ENCODE measurements around the gene UMPS.
"Not testable (repeated sequence)": the region's sequence is repeated elsewhere in the genome, so short reads cannot be mapped to it uniquely, and the experiment has no call there.

The UMPS gene

GRCh38 chr3:124779116-124779515 lies 48.9 kb downstream of the UMPS start:
- POLR2A ChIA-PET = no interaction called here
- no peak for DNase-seq (ENCODE audit: extremely low spot score)
- CTCF ChIA-PET = interaction anchor here (1.4 kb wide), 1 partner anchor 10 kb away, joined by 4 read pairs; no protein-coding TSS in a partner anchor
- TF ChIP-seq ARNT (IDR thresholded peaks at IDR 0.05) (no peak), FOXA1 (IDR thresholded peaks at IDR 0.05) (no peak), FOXM1 (IDR thresholded peaks at IDR 0.05; ENCODE audit: borderline replicate concordance) (no peak), BHLHE40 (IDR thresholded peaks at IDR 0.05; ENCODE audit: borderline replicate concordance) (no peak), HDGF (IDR thresholded peaks at IDR 0.05; ENCODE audit: borderline replicate concordance) (no peak), LEF1 (IDR thresholded peaks at IDR 0.05; ENCODE audit: borderline replicate concordance) (no peak), FOXK2 (IDR thresholded peaks at IDR 0.05) (no peak), PKNOX1 (IDR thresholded peaks at IDR 0.05) (no peak), L3MBTL2 (conservative IDR thresholded peaks at IDR 0.05) (no peak), CTBP1 (IDR thresholded peaks at IDR 0.05; ENCODE audit: borderline replicate concordance) (no peak), NFRKB (IDR thresholded peaks at IDR 0.05) (no peak)

- TF ChIP-seq CTBP1 (IDR thresholded peaks at IDR 0.05; ENCODE audit: borderline replicate concordance) = no peak
- no peak for TF ChIP-seq SUZ12 (IDR thresholded peaks at IDR 0.05)
- TF ChIP-seq ARNT (IDR thresholded peaks at IDR 0.05) = no peak
- no peak for TF ChIP-seq FOXK2 (IDR thresholded peaks at IDR 0.05)
- no peak for TF ChIP-seq NFRKB (IDR thresholded peaks at IDR 0.05)
- no peak for TF ChIP-seq HDGF (IDR thresholded peaks at IDR 0.05; ENCODE audit: borderline replicate concordance)
- no peak for TF ChIP-seq SP1 (IDR thresholded peaks at IDR 0.05)
- TF ChIP-seq FOXA1 (IDR thresholded peaks at IDR 0.05) = no peak
- TF ChIP-seq PKNOX1 (IDR thresholded peaks at IDR 0.05) = no peak
- no peak for TF ChIP-seq TARDBP (IDR thresholded peaks at IDR 0.05)
- TF ChIP-seq ZNF384 (IDR thresholded peaks at IDR 0.05) = no peak
- no peak for DNase-seq (ENCODE audit: extremely low spot score)
- ChIA-PET CTCF (no interaction called here), POLR2A (no interaction called here)
Observed at GRCh38 chr3:124779751-124780191, 49.5 kb downstream of the UMPS start.

- CTCF ChIA-PET = no interaction called here
- no peak for DNase-seq (ENCODE audit: extremely low spot score)
Observed at GRCh38 chr3:124780356-124780755, 50.1 kb downstream of the UMPS start.

GRCh38 chr3:124780761-124781475 lies 50.7 kb downstream of the UMPS start:
- ChIA-PET POLR2A (no interaction called here), CTCF (interaction anchor here (0.6 kb wide), 3 partner anchors 17 to 641 kb away, joined by 3 to 4 read pairs (median 3); no protein-coding TSS in a partner anchor)
- no peak for TF ChIP-seq L3MBTL2 (conservative IDR thresholded peaks at IDR 0.05)
- TF ChIP-seq FOXM1 (IDR thresholded peaks at IDR 0.05; ENCODE audit: borderline replicate concordance) = no peak
- no peak for TF ChIP-seq FOXK2 (IDR thresholded peaks at IDR 0.05)
- TF ChIP-seq CTBP1 (IDR thresholded peaks at IDR 0.05; ENCODE audit: borderline replicate concordance) = no peak
- TF ChIP-seq BHLHE40 (IDR thresholded peaks at IDR 0.05; ENCODE audit: borderline replicate concordance) = no peak
- TF ChIP-seq ELF4 (IDR thresholded peaks at IDR 0.05) = no peak
- no peak for TF ChIP-seq LEF1 (IDR thresholded peaks at IDR 0.05; ENCODE audit: borderline replicate concordance)
- TF ChIP-seq NFRKB (IDR thresholded peaks at IDR 0.05) = no peak
- TF ChIP-seq FOXA1 (IDR thresholded peaks at IDR 0.05) = no peak
- TF ChIP-seq SUZ12 (IDR thresholded peaks at IDR 0.05) = no peak
- no peak for TF ChIP-seq ZNF384 (IDR thresholded peaks at IDR 0.05)
- TF ChIP-seq ARNT (IDR thresholded peaks at IDR 0.05) = no peak
- no peak for TF ChIP-seq HDGF (IDR thresholded peaks at IDR 0.05; ENCODE audit: borderline replicate concordance)
- TF ChIP-seq SP1 (IDR thresholded peaks at IDR 0.05) = no peak
- no peak for TF ChIP-seq PKNOX1 (IDR thresholded peaks at IDR 0.05)
- no peak for TF ChIP-seq TARDBP (IDR thresholded peaks at IDR 0.05)
- no peak for DNase-seq (ENCODE audit: extremely low spot score)

More at GRCh38 chr3:124780356-124780755, 50.1 kb downstream of the UMPS start:
- POLR2A ChIA-PET = no interaction called here
- TF ChIP-seq CTBP1 (IDR thresholded peaks at IDR 0.05; ENCODE audit: borderline replicate concordance) (no peak), NFRKB (IDR thresholded peaks at IDR 0.05) (no peak), TARDBP (IDR thresholded peaks at IDR 0.05) (no peak), FOXK2 (IDR thresholded peaks at IDR 0.05) (no peak), ARNT (IDR thresholded peaks at IDR 0.05) (no peak), SUZ12 (IDR thresholded peaks at IDR 0.05) (no peak), SP1 (IDR thresholded peaks at IDR 0.05) (no peak), LEF1 (IDR thresholded peaks at IDR 0.05; ENCODE audit: borderline replicate concordance) (no peak), HDGF (IDR thresholded peaks at IDR 0.05; ENCODE audit: borderline replicate concordance) (no peak)

- ChIA-PET POLR2A (no interaction called here), CTCF (interaction anchor here (0.6 kb wide), 3 partner anchors 18 to 640 kb away, joined by 3 to 4 read pairs (median 3); no protein-coding TSS in a partner anchor)
- TF ChIP-seq CTBP1 (IDR thresholded peaks at IDR 0.05; ENCODE audit: borderline replicate concordance) (no peak), FOXK2 (IDR thresholded peaks at IDR 0.05) (no peak), FOXA1 (IDR thresholded peaks at IDR 0.05) (no peak), PKNOX1 (IDR thresholded peaks at IDR 0.05) (no peak), SUZ12 (IDR thresholded peaks at IDR 0.05) (no peak), LEF1 (IDR thresholded peaks at IDR 0.05; ENCODE audit: borderline replicate concordance) (no peak), ARNT (IDR thresholded peaks at IDR 0.05) (no peak), BHLHE40 (IDR thresholded peaks at IDR 0.05; ENCODE audit: borderline replicate concordance) (no peak), TARDBP (IDR thresholded peaks at IDR 0.05) (no peak), FOXM1 (IDR thresholded peaks at IDR 0.05; ENCODE audit: borderline replicate concordance) (no peak), ELF4 (IDR thresholded peaks at IDR 0.05) (no peak), SP1 (IDR thresholded peaks at IDR 0.05) (no peak), NFRKB (IDR thresholded peaks at IDR 0.05) (no peak), HDGF (IDR thresholded peaks at IDR 0.05; ENCODE audit: borderline replicate concordance) (no peak), L3MBTL2 (conservative IDR thresholded peaks at IDR 0.05) (no peak), ZNF384 (IDR thresholded peaks at IDR 0.05) (no peak)
- no peak for DNase-seq (ENCODE audit: extremely low spot score)
Observed at GRCh38 chr3:124781476-124782376, 51.5 kb downstream of the UMPS start.

- POLR2A ChIA-PET; DNase-seq (ENCODE audit: extremely low spot score): not testable (repeated sequence)
- CTCF ChIA-PET = interaction anchor here (0.6 kb wide), 1 partner anchor 881 kb away, joined by 3 read pairs; no protein-coding TSS in a partner anchor
Observed at GRCh38 chr3:124782377-124782712, 52.1 kb downstream of the UMPS start.

Data from HEK293T (cell line).